Activated T-cell treated with anti-CD3 and anti-CD28 coated beads, Interleukin-2, amount 50 U/mL, for 4 hours (primary cell): ENCODE measurements around the gene EVA1A. TPM values are rescaled to one million over a fixed set of nuclear protein-coding genes. Genes with fewer than 3 reads are reported as not detected.

ENCODE experiments used
- ATAC-seq, 2 donors: fragments of 200-7000 bp; cut with Tn5 transposase; one replicate each; pipeline ENCODE4 v1.10.0; 2021
- DNase-seq: peaks from one replicate; pipeline ENCODE4 v3.0.0-alpha.2; 2020
- H3K27me3 Mint-ChIP-seq: one replicate; pipeline ENCODE4 v1.8.0; 2021; ENCODE audit warnings: low read depth, mixed read lengths
- H3K36me3 Mint-ChIP-seq: one replicate; pipeline ENCODE4 v1.8.0; 2022; ENCODE audit warnings: mixed read lengths; ENCODE audit not compliant: insufficient read depth
- H3K4me1 Mint-ChIP-seq: one replicate; pipeline ENCODE4 v1.8.0; 2021; ENCODE audit warnings: low read depth, mixed read lengths
- H3K4me3 Mint-ChIP-seq: one replicate; pipeline ENCODE4 v1.8.0; 2021; ENCODE audit warnings: mild to moderate bottlenecking, moderate library complexity, mixed read lengths
- H3K9me3 Mint-ChIP-seq: one replicate; pipeline ENCODE4 v1.8.0; 2021; ENCODE audit warnings: mixed read lengths
- total RNA-seq, 3 donors: library from RNA; stranded (reverse); gene quantifications; one replicate each; pipeline ENCODE4 v1.2.1, GENCODE V29; 2021

Gene EVA1A
- total RNA-seq = under 1 TPM in 1 of 3 donors, not detected in 2; 0.13 TPM

- Mint-ChIP-seq H3K9me3 (no peaks in the 10 kb centered on the region), H3K27me3 (peaks cover 43% of the 10 kb centered on the region), H3K4me3 (peak within 1 kb of the TSS; percentile 66), H3K36me3 (no peaks in the 10 kb centered on the region), H3K4me1 (peaks cover 9% of the 10 kb centered on the region)
- ATAC-seq (peak; percentile 44 to 58), DNase-seq (no peak)
These were observed at the start of gene EVA1A for GRCh38 chr2:75560768-75561565. EVA1A (minus strand) TSS chr2:75560939; CDS start chr2:75518140, 42,799 bp downstream.

- Mint-ChIP-seq H3K4me3 (no peak overlapping the region), H3K9me3 (no peaks in the 10 kb centered on the region), H3K36me3 (no peaks in the 10 kb centered on the region), H3K4me1 (no peaks in the 10 kb centered on the region), H3K27me3 (peaks cover 34% of the 10 kb centered on the region)
- DNase-seq (no peak), ATAC-seq (no peak)
These were observed 49.3 kb upstream of the EVA1A start for GRCh38 chr2:75609937-75610508.

GRCh38 chr2:75609334-75609689 lies 48.6 kb upstream of the EVA1A start:
- H3K4me3 Mint-ChIP-seq = no peak overlapping the region
- no peaks in the 10 kb centered on the region for H3K9me3 Mint-ChIP-seq
- H3K4me1 Mint-ChIP-seq = no peaks in the 10 kb centered on the region
- ATAC-seq (no peak), DNase-seq (no peak)
- no peaks in the 10 kb centered on the region for H3K36me3 Mint-ChIP-seq
- peaks cover 40% of the 10 kb centered on the region for H3K27me3 Mint-ChIP-seq

- Mint-ChIP-seq H3K4me1 (no peaks in the 10 kb centered on the region), H3K9me3 (no peaks in the 10 kb centered on the region), H3K36me3 (no peaks in the 10 kb centered on the region), H3K4me3 (no peak overlapping the region), H3K27me3 (peaks cover 40% of the 10 kb centered on the region)
- ATAC-seq (peak; percentile 69 to 84), DNase-seq (peak; percentile 38)
These were observed 48.1 kb upstream of the EVA1A start for GRCh38 chr2:75608684-75609333.

GRCh38 chr2:75607988-75608683 lies 47.4 kb upstream of the EVA1A start:
- DNase-seq (no peak), ATAC-seq (no peak)
- no peaks in the 10 kb centered on the region for H3K9me3 Mint-ChIP-seq
- H3K27me3 Mint-ChIP-seq = peaks cover 39% of the 10 kb centered on the region
- H3K4me3 Mint-ChIP-seq = no peak overlapping the region
- no peaks in the 10 kb centered on the region for H3K36me3 Mint-ChIP-seq
- H3K4me1 Mint-ChIP-seq = no peaks in the 10 kb centered on the region

- ATAC-seq = no peak
These were observed 46.7 kb upstream of the EVA1A start for GRCh38 chr2:75607400-75607798.

GRCh38 chr2:75606761-75607399 lies 46.1 kb upstream of the EVA1A start:
- Mint-ChIP-seq H3K4me3 (no peak overlapping the region), H3K27me3 (peaks cover 35% of the 10 kb centered on the region), H3K9me3 (no peaks in the 10 kb centered on the region), H3K4me1 (no peaks in the 10 kb centered on the region), H3K36me3 (no peaks in the 10 kb centered on the region)
- no peak for ATAC-seq
- DNase-seq = no peak

More at GRCh38 chr2:75607400-75607798, 46.7 kb upstream of the EVA1A start:
- Mint-ChIP-seq H3K4me3 (no peak overlapping the region), H3K4me1 (no peaks in the 10 kb centered on the region), H3K36me3 (no peaks in the 10 kb centered on the region), H3K9me3 (no peaks in the 10 kb centered on the region), H3K27me3 (peaks cover 37% of the 10 kb centered on the region)
- no peak for DNase-seq

GRCh38 chr2:75605770-75606529 lies 45.2 kb upstream of the EVA1A start:
- ATAC-seq = no peak
- H3K27me3 Mint-ChIP-seq = peaks cover 32% of the 10 kb centered on the region
- H3K36me3 Mint-ChIP-seq = no peaks in the 10 kb centered on the region
- no peak overlapping the region for H3K4me3 Mint-ChIP-seq
- no peaks in the 10 kb centered on the region for H3K9me3 Mint-ChIP-seq
- no peak for DNase-seq
- H3K4me1 Mint-ChIP-seq = no peaks in the 10 kb centered on the region

- Mint-ChIP-seq H3K4me1 (no peaks in the 10 kb centered on the region), H3K36me3 (no peaks in the 10 kb centered on the region), H3K4me3 (no peak overlapping the region), H3K9me3 (no peaks in the 10 kb centered on the region), H3K27me3 (peaks cover 27% of the 10 kb centered on the region)
- DNase-seq (no peak), ATAC-seq (no peak)
These were observed 43.7 kb upstream of the EVA1A start for GRCh38 chr2:75604484-75604883.

- H3K4me1 Mint-ChIP-seq = no peaks in the 10 kb centered on the region
- DNase-seq (no peak), ATAC-seq (no peak)
- no peak overlapping the region for H3K4me3 Mint-ChIP-seq
- H3K9me3 Mint-ChIP-seq = no peaks in the 10 kb centered on the region
- peaks cover 19% of the 10 kb centered on the region for H3K27me3 Mint-ChIP-seq
- no peaks in the 10 kb centered on the region for H3K36me3 Mint-ChIP-seq
These were observed 42.7 kb upstream of the EVA1A start for GRCh38 chr2:75603477-75603876.

GRCh38 chr2:75602724-75603342 lies 42.1 kb upstream of the EVA1A start:
- Mint-ChIP-seq H3K9me3 (no peaks in the 10 kb centered on the region), H3K27me3 (peaks cover 17% of the 10 kb centered on the region), H3K4me3 (no peak overlapping the region), H3K36me3 (no peaks in the 10 kb centered on the region), H3K4me1 (no peaks in the 10 kb centered on the region)
- DNase-seq = no peak
- ATAC-seq = no peak

GRCh38 chr2:75600461-75601011 lies 39.8 kb upstream of the EVA1A start:
- H3K36me3 Mint-ChIP-seq = no peaks in the 10 kb centered on the region
- H3K9me3 Mint-ChIP-seq = no peaks in the 10 kb centered on the region
- peaks cover 9% of the 10 kb centered on the region for H3K27me3 Mint-ChIP-seq
- DNase-seq (no peak), ATAC-seq (no peak)
- no peak overlapping the region for H3K4me3 Mint-ChIP-seq
- H3K4me1 Mint-ChIP-seq = no peaks in the 10 kb centered on the region

GRCh38 chr2:75598589-75599155 lies 37.9 kb upstream of the EVA1A start:
- H3K36me3 Mint-ChIP-seq = no peaks in the 10 kb centered on the region
- H3K4me3 Mint-ChIP-seq = no peak overlapping the region
- no peak for DNase-seq
- H3K27me3 Mint-ChIP-seq = peaks cover 2% of the 10 kb centered on the region
- ATAC-seq = no peak
- H3K4me1 Mint-ChIP-seq = no peaks in the 10 kb centered on the region
- H3K9me3 Mint-ChIP-seq = no peaks in the 10 kb centered on the region
